HAP-1 (cell line): ENCODE data around the gene CUL5.

ENCODE experiments used
- DNase-seq, 2 experiments: peaks; one replicate each; pipeline ENCODE4 v3.0.0-alpha.2; 2016 to 2020; ENCODE audit warnings: low spot score in 2 of 2
- H3K27me3 ChIP-seq: fragments of 250-450 bp; sonication (Bioruptor Pico); 2 replicates; pipeline ENCODE4 v1.5.1; 2020; ENCODE audit warnings: low read depth, mild to moderate bottlenecking, moderate library complexity
- H3K36me3 ChIP-seq: fragments of 250-450 bp; sonication (Bioruptor Pico); replicated peaks from 2 replicates; pipeline ENCODE4 v1.5.1; 2020; ENCODE audit warnings: mild to moderate bottlenecking
- H3K4me1 ChIP-seq: fragments of 250-450 bp; sonication (Bioruptor Pico); 2 replicates; pipeline ENCODE4 v1.5.1; 2020; ENCODE audit warnings: mild to moderate bottlenecking
- H3K4me3 ChIP-seq: fragments of 250-450 bp; sonication (Bioruptor Pico); 2 replicates; pipeline ENCODE4 v1.5.1; 2020; ENCODE audit warnings: mild to moderate bottlenecking, moderate library complexity
- H3K9me3 ChIP-seq: fragments of 250-450 bp; sonication (Bioruptor Pico); 2 replicates; pipeline ENCODE4 v1.5.1; 2020; ENCODE audit warnings: mild to moderate bottlenecking, moderate library complexity
- in situ Hi-C: fragments of 300-500 bp; cut with MboI; formaldehyde crosslinking; loops from 3 replicates; pipeline ENCODE4 v1.14.3; 2020; ENCODE audit warnings: low sequenced_read_pairs, inconsistent platforms, mixed read lengths

Gene CUL5

DNA sequence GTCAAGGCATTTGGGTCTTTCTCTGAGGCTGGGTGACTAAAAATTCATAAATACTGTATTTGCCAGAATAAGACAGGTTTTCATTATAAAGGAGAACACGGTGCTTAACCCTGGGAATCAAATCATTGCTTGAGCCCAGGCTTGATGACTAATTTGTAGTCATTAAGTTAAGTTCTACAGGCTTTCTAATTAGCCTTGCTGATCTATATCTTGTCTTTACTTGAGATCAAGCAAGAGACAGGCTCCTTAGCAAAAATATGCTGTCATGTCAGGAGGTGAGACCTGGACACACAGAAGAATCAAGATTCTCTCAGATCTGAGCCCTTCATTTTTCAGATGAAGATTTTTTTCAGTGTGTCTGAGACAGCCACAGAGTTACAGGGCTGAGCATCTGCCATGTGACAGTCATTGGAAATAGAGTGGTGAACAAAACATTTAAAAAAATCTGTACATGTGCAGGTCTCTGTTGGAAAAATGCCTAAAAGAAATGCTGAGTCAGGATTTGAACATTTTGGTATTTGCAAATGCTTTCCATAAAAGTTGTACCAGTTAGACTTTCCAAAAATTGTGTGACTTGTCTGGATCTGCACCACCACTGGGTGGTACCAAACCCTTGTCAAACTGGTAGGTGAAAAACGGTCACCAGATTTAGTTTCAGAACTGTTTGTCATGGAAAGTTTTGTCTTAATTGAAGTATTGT is 127.3 kb downstream of the CUL5 start:
- in situ Hi-C loops, result no loop called here
- H3K27me3 ChIP-seq, result no peaks in the 10 kb centered on the region
- H3K9me3 ChIP-seq, result no peaks in the 10 kb centered on the region
- no peak overlapping the region for H3K4me3 ChIP-seq
- peaks cover 64% of the 10 kb centered on the region for H3K36me3 ChIP-seq
- H3K4me1 ChIP-seq, result no peaks in the 10 kb centered on the region
- no peak for DNase-seq

DNA sequence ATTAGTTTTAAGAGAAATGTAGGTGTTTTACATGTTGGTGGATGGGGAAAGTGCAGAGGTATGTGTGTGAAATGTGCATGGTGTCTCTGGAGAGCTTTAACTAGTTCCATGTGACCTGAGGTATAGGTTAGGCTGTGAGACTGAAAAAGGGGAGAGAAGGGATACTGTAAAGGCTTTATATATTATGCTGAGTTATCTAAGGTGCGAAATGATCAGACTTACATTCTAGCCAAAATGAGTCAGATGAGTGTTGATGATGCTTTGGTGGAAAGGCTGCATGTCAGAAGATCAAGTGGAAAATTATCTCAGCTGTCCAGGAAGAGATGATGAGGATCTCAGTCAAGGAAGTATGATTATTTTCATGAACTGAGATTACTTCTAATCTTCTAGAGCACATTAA is 128.5 kb downstream of the CUL5 start:
- H3K4me3 ChIP-seq, result no peak overlapping the region
- H3K4me1 ChIP-seq, result no peaks in the 10 kb centered on the region
- no peaks in the 10 kb centered on the region for H3K9me3 ChIP-seq
- no peaks in the 10 kb centered on the region for H3K27me3 ChIP-seq
- in situ Hi-C loops, result no loop called here
- peaks cover 68% of the 10 kb centered on the region for H3K36me3 ChIP-seq
- DNase-seq, result no peak

DNA sequence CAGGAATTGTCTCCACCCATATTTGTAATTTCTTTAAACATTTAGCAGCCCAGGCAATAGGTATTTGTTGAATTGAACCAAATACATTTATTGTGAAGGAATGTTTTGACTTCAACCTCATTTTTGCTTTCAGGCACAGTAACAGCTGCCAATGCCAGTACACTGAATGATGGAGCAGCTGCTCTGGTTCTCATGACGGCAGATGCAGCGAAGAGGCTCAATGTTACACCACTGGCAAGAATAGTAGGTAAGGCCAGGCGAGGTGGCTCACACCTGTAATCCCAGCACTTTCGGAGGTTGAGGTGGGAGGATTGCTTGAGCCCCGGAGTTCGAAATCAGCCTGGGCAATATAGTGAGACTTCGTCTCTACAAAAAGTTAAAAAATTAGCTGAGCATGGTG is 133.6 kb downstream of the CUL5 start:
- Histone ChIP-seq H3K9me3 (no peaks in the 10 kb centered on the region), H3K36me3 (peaks cover 81% of the 10 kb centered on the region), H3K4me1 (no peaks in the 10 kb centered on the region), H3K27me3 (no peaks in the 10 kb centered on the region), H3K4me3 (no peak overlapping the region)
- no peak for DNase-seq
- in situ Hi-C loops, result no loop called here

DNA sequence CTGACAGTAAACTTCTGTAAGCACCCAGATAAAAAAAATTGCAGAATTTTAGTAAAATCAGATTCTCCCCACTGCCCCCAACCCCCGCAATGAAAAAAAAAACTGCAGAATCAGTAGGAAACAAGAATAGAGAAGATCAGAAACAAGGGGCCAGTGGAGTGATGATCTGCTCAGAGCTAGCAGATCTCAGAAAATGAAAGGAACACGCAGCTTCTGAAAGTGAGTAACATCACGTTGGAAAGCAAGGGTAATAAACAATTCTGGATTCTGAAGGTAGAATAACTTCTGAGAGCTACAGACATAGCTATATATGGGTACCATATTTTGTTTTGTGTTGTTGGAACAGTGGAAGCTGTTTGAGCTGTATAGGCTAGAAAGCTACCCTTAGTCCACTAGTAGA is 135.9 kb downstream of the CUL5 start:
- Histone ChIP-seq H3K36me3 (peaks cover 90% of the 10 kb centered on the region), H3K4me3 (no peak overlapping the region), H3K4me1 (no peaks in the 10 kb centered on the region), H3K27me3 (no peaks in the 10 kb centered on the region), H3K9me3 (no peaks in the 10 kb centered on the region)
- in situ Hi-C loops, result no loop called here
- DNase-seq, result no peak

DNA sequence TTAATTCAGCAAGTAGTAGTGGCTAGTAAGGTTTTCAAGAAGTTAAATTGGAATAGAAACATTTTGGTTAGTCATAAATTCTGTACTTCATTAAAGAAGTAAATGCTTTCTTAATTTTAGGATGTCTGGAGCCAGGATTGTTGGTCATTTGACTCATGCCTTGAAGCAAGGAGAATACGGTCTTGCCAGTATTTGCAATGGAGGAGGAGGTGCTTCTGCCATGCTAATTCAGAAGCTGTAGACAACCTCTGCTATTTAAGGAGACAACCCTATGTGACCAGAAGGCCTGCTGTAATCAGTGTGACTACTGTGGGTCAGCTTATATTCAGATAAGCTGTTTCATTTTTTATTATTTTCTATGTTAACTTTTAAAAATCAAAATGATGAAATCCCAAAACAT is 138.5 kb downstream of the CUL5 start:
- Histone ChIP-seq H3K4me1 (no peaks in the 10 kb centered on the region), H3K27me3 (no peaks in the 10 kb centered on the region), H3K36me3 (peaks cover 88% of the 10 kb centered on the region), H3K9me3 (no peaks in the 10 kb centered on the region), H3K4me3 (no peak overlapping the region)
- in situ Hi-C loops, result no loop called here
- no peak for DNase-seq

DNA sequence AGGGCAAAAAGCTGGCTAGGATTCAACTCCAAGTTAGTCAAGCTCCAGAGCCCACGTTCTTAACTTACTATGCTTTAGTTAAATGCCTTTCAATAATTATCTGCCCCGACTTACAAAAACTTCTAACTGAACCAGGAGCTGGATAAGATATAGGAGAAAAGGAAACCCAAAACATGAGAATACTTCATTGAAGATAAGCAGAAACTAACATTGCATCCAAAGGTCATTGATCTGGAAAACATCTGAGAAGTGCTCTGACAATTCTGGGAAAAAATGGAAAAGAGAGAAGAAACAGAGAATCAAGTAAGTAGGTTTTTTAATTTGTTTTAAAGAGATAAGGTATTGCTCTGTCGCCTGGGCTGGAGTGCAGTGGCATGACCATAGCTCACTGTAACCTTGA is 139.9 kb downstream of the CUL5 start:
- Histone ChIP-seq H3K4me3 (no peak overlapping the region), H3K27me3 (no peaks in the 10 kb centered on the region), H3K4me1 (no peaks in the 10 kb centered on the region), H3K36me3 (peaks cover 79% of the 10 kb centered on the region), H3K9me3 (no peaks in the 10 kb centered on the region)
- in situ Hi-C loops, result no loop called here
- no peak for DNase-seq

DNA sequence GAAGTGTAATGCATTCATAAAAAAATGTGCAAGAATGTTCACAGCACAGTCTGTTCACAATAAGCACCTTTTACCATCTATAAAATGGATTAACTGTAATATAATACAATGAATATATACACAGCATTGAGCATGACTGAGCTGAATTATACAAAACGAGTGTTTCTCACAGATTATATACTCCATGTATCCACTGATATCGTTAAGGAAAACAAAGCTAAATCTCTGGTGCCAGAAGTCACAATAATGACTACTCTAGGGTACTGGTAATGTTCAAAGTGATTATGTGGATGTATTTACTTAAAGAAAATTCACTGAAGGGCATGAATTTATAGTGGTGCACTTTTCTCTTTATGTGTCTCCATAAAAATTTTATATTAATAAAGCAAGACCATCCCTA is 145.9 kb downstream of the CUL5 start:
- DNase-seq, result no peak
- Histone ChIP-seq H3K27me3 (no peaks in the 10 kb centered on the region), H3K4me1 (no peaks in the 10 kb centered on the region), H3K36me3 (peaks cover 49% of the 10 kb centered on the region), H3K4me3 (no peak overlapping the region), H3K9me3 (no peaks in the 10 kb centered on the region)
- in situ Hi-C loops, result no loop called here
